A549 (cell line): ENCODE measurements around the gene FIZ1. TPM values are rescaled to one million over a fixed set of nuclear protein-coding genes. Genes with fewer than 3 reads are reported as not detected.
A peak's percentile ranks its signal among the peaks of the same experiment; 100 is the strongest.

Experiments used
- ATAC-seq, 2 experiments: fragments of 200-7000 bp in 1 of 2; fragments of >200 bp in 1 of 2; cut with Nextera tagmentation in 1 of 2; cut with Tn5 transposase in 1 of 2; 3 replicates each; pipeline versions ENCODE4 v1.8.0 to v1.9.1; 2018 to 2020; ENCODE audit warnings: mild to moderate bottlenecking in 1 of 2, moderate library complexity in 1 of 2
- CTCF ChIA-PET: fragments of 300-600 bp; sonication (Branson Sonifier 250); formaldehyde crosslinking; extraction: SDS; loops from one replicate; lab custom pipeline; 2021; ENCODE audit warnings: antibody characterized with exemption, inconsistent platforms; lab: Yijun Ruan, JAX
- POLR2A ChIA-PET: fragments of 350-600 bp; formaldehyde crosslinking; extraction: SDS; loops from one replicate; lab custom pipeline; 2021; ENCODE audit warnings: antibody characterized with exemption, inconsistent platforms; lab: Yijun Ruan, JAX
- DNase-seq, 2 experiments: peaks; one replicate each; pipeline versions ENCODE4 v3.0.0 to v3.0.0-alpha.2; 2011 to 2016; ENCODE audit warnings: low read depth in 1 of 2, low spot score in 1 of 2
- FAIRE-seq: peaks from 2 replicates; lab custom pipeline; 2011; peaks lifted over from hg19 to GRCh38; lab: Jason Lieb, UNC
- H3K27ac ChIP-seq, 2 experiments: fragments of >200 bp; sonication (Bioruptor Twin); formaldehyde crosslinking; 3 replicates each; pipeline ENCODE4 v1.5.1; 2016 to 2017
- H3K4me1 ChIP-seq: fragments of >200 bp; sonication (Bioruptor Twin); formaldehyde crosslinking; 3 replicates; pipeline ENCODE4 v1.6.1; 2016
- H3K4me2 ChIP-seq: fragments of >200 bp; sonication (Bioruptor Twin); formaldehyde crosslinking; 3 replicates; pipeline ENCODE4 v1.6.1; 2016
- H3K4me3 ChIP-seq: fragments of >200 bp; sonication (Bioruptor Twin); formaldehyde crosslinking; 3 replicates; pipeline ENCODE4 v1.5.1; 2016
- H3K9me3 ChIP-seq: fragments of >200 bp; sonication (Bioruptor Twin); formaldehyde crosslinking; 3 replicates; pipeline ENCODE4 v1.6.1; 2016
- BCL3 ChIP-seq: fragments of >200 bp; sonication (Bioruptor Twin); formaldehyde crosslinking; IDR thresholded peaks from 3 replicates; pipeline ENCODE4 v1.6.1; 2016
- BHLHE40 ChIP-seq: IDR thresholded peaks from 2 replicates; pipeline ENCODE4 v1.6.1; 2012; ENCODE audit warnings: low read depth, low read length, inconsistent platforms
- CBX8 ChIP-seq: fragments of 200-600 bp; sonication (generic); IDR thresholded peaks from 2 replicates; pipeline ENCODE4 v1.6.1; 2016
- CEBPB ChIP-seq, 2 experiments: fragments of >200 bp in 1 of 2; sonication (Bioruptor Twin) in 1 of 2; formaldehyde crosslinking in 1 of 2; IDR thresholded peaks; 2 replicates each; pipeline ENCODE4 v1.6.1; 2012 to 2016
- CHD2 ChIP-seq: fragments of 150-350 bp; IDR thresholded peaks from 2 replicates; pipeline ENCODE4 v1.6.1; 2014; ENCODE audit warnings: low read length; ENCODE audit not compliant: partially characterized antibody
- CHD4 ChIP-seq: fragments of 200-600 bp; sonication (generic); IDR thresholded peaks from 2 replicates; pipeline ENCODE4 v1.6.1; 2016; ENCODE audit warnings: antibody characterized with exemption, mild to moderate bottlenecking, borderline replicate concordance
- CTCF ChIP-seq: fragments of >200 bp; sonication (Bioruptor Twin); formaldehyde crosslinking; IDR thresholded peaks from 3 replicates; pipeline ENCODE4 v1.5.1; 2016
- EHF ChIP-seq: fragments of 250-450 bp; sonication (Bioruptor Pico); IDR thresholded peaks from 2 replicates; pipeline ENCODE4 v1.5.0; 2020; ENCODE audit warnings: mild to moderate bottlenecking
- EHMT2 ChIP-seq: fragments of 200-600 bp; sonication (generic); IDR thresholded peaks from 2 replicates; pipeline ENCODE4 v1.6.1; 2016; ENCODE audit warnings: antibody characterized with exemption, low read depth, mild to moderate bottlenecking, moderate library complexity
- ELK1 ChIP-seq: fragments of 150-350 bp; IDR thresholded peaks from 2 replicates; pipeline ENCODE4 v1.6.1; 2014; ENCODE audit warnings: low read depth, mild to moderate bottlenecking, low read length
- EP300 ChIP-seq, 2 experiments: fragments of >200 bp; sonication (Bioruptor Twin); formaldehyde crosslinking; IDR thresholded peaks; 2 replicates in 1 of 2; 3 replicates in 1 of 2; pipeline ENCODE4 v1.6.1; 2016 to 2017
- FOSB ChIP-seq: fragments of 250-450 bp; sonication (Bioruptor Pico); IDR thresholded peaks from 2 replicates; pipeline ENCODE4 v1.5.0; 2020; ENCODE audit warnings: mild to moderate bottlenecking, moderate library complexity
- FOXS1 ChIP-seq: fragments of 250-450 bp; sonication (Bioruptor Pico); IDR thresholded peaks from 2 replicates; pipeline ENCODE4 v1.5.0; 2020; ENCODE audit warnings: mild to moderate bottlenecking, moderate library complexity
- GATA3 ChIP-seq: IDR thresholded peaks from 2 replicates; pipeline ENCODE4 v1.6.1; 2012; ENCODE audit warnings: borderline replicate concordance
- HDAC2 ChIP-seq: fragments of 200-600 bp; sonication (generic); IDR thresholded peaks from 2 replicates; pipeline ENCODE4 v1.6.1; 2016
- HMGXB4 ChIP-seq: fragments of 250-450 bp; sonication (Bioruptor Pico); IDR thresholded peaks from 2 replicates; pipeline ENCODE4 v1.5.0; 2021; ENCODE audit warnings: mild to moderate bottlenecking, moderate library complexity, borderline replicate concordance
- HOXB5 ChIP-seq: fragments of 250-450 bp; sonication (Bioruptor Pico); IDR thresholded peaks from 2 replicates; pipeline ENCODE4 v1.5.0; 2020; ENCODE audit warnings: mild to moderate bottlenecking, moderate library complexity
- JUN ChIP-seq, 2 experiments: fragments of >200 bp; sonication (Bioruptor Twin); formaldehyde crosslinking; IDR thresholded peaks; 2 replicates in 1 of 2; 3 replicates in 1 of 2; pipeline ENCODE4 v1.6.1; 2016 to 2017
- JUNB ChIP-seq: fragments of >200 bp; sonication (Bioruptor Twin); formaldehyde crosslinking; IDR thresholded peaks from 2 replicates; pipeline ENCODE4 v1.6.1; 2016
- MAFK ChIP-seq: fragments of 450-650 bp; IDR thresholded peaks from 2 replicates; pipeline ENCODE4 v1.6.1; 2014; ENCODE audit not compliant: partially characterized antibody
- MYC ChIP-seq: IDR thresholded peaks from 2 replicates; pipeline ENCODE4 v1.6.1; 2012; ENCODE audit warnings: mild to moderate bottlenecking, inconsistent platforms, low read length, improper control_type of control experiment, borderline replicate concordance
- NFE2L2 ChIP-seq: fragments of 150-350 bp; conservative IDR thresholded peaks from 2 replicates; pipeline ENCODE4 v1.6.1; 2014; ENCODE audit warnings: low read length
- NPAS2 ChIP-seq: fragments of 250-450 bp; sonication (Bioruptor Pico); IDR thresholded peaks from 2 replicates; pipeline ENCODE4 v1.8.0; 2022; ENCODE audit warnings: mild to moderate bottlenecking, moderate library complexity, borderline replicate concordance
- POLR2A ChIP-seq: IDR thresholded peaks from 2 replicates; pipeline ENCODE4 v1.6.1; 2012; ENCODE audit warnings: mild to moderate bottlenecking, low read length
- POLR2AphosphoS2 ChIP-seq: conservative IDR thresholded peaks from 2 replicates; pipeline ENCODE4 v1.6.1; 2012; ENCODE audit warnings: low read length, improper control_type of control experiment, inconsistent platforms
- RAD21 ChIP-seq, 2 experiments: fragments of >200 bp in 1 of 2; sonication (Bioruptor Twin) in 1 of 2; formaldehyde crosslinking in 1 of 2; IDR thresholded peaks in 1 of 2; conservative IDR thresholded peaks in 1 of 2; 2 replicates in 1 of 2; 3 replicates in 1 of 2; pipeline ENCODE4 v1.6.1; 2012 to 2018; ENCODE audit warnings: inconsistent platforms in 1 of 2
- RARB ChIP-seq: fragments of 250-450 bp; sonication (Bioruptor Pico); IDR thresholded peaks from 2 replicates; pipeline ENCODE4 v1.8.0; 2021; ENCODE audit warnings: mild to moderate bottlenecking, moderate library complexity
- RCOR1 ChIP-seq: fragments of 150-350 bp; IDR thresholded peaks from 2 replicates; pipeline ENCODE4 v1.6.1; 2014; ENCODE audit warnings: antibody characterized with exemption, low read length, low read depth
- REST ChIP-seq: fragments of 200-600 bp; sonication (generic); IDR thresholded peaks from 2 replicates; pipeline ENCODE4 v1.6.1; 2016; ENCODE audit warnings: antibody characterized with exemption, mild to moderate bottlenecking, moderate library complexity
- SMC3 ChIP-seq: fragments of >200 bp; sonication (Bioruptor Twin); formaldehyde crosslinking; IDR thresholded peaks from 3 replicates; pipeline ENCODE4 v1.6.1; 2018; ENCODE audit warnings: inconsistent platforms
- TP53 ChIP-seq: fragments of 250-450 bp; sonication (Bioruptor Pico); IDR thresholded peaks from 2 replicates; pipeline ENCODE4 v1.5.0; 2021; ENCODE audit warnings: mild to moderate bottlenecking, moderate library complexity
- ZFP36 ChIP-seq: fragments of 450-650 bp; IDR thresholded peaks from 2 replicates; pipeline ENCODE4 v1.6.1; 2014; ENCODE audit warnings: borderline replicate concordance; ENCODE audit not compliant: partially characterized antibody
- WGBS: methylation state at CpG from one replicate; pipeline ENCODE4 v1.1.6; 2017; ENCODE audit errors: missing lambda C conversion rate; 5-methylcytosine and 5-hydroxymethylcytosine counted together
- polyA plus RNA-seq, 4 experiments: library from polyadenylated mRNA; depleted of rRNA in 3 of 4; stranded (reverse); fragments of >200 nt; fragmentation: RNase III in 1 of 4; extraction: RNeasy Plus Mini Kit Qiagen cat#74134 plus additional on column Dnase treatment in 1 of 4; gene quantifications; 2 replicates in 3 of 4; 3 replicates in 1 of 4; pipeline ENCODE4 v1.2.3, GENCODE V29; 2011 to 2017

Gene FIZ1
- polyA plus RNA-seq, 2 of the 4 experiments (the other 2 are of a cell fraction): 10.3 to 16.9 TPM

- Histone ChIP-seq H3K9me3 (no peaks in the 10 kb centered on the region), H3K4me1 (peaks cover 22% of the 10 kb centered on the region), H3K4me2 (peak within 1 kb of the TSS; percentile 97), H3K27ac (peak within 1 kb of the TSS; percentile 94 to 95), H3K4me3 (peak within 1 kb of the TSS; percentile 82)
- no peak for FAIRE-seq
- WGBS: 1% methylated on average over 18 of the region's 44 CpGs
- peak; percentile 88 to 91 for DNase-seq
- CTCF ChIA-PET: interaction anchor here (0.6 to 16.7 kb wide), 49 partner anchors 9 to 542 kb away, joined by 3 to 348 read pairs (median 6); partner anchors contain the start of genes NAT14, ZNF579 and ZNF784
- ATAC-seq: peak; percentile 71 to 76
- POLR2A ChIA-PET: interaction anchor here (0.6 to 3.2 kb wide), 23 partner anchors 11 to 347 kb away, joined by 3 to 33 read pairs (median 5); partner anchors contain the start of genes ISOC2, KMT5C, NAT14 and PPP6R1
- no peak for TF ChIP-seq MAFK
- TF ChIP-seq ELK1: no peak
- TF ChIP-seq EHF (CRISPR knock-in tag): no peak
- no peak for TF ChIP-seq HOXB5 (CRISPR knock-in tag)
- peak; percentile 93 to 95 for TF ChIP-seq RAD21 (conservative IDR thresholded peaks at IDR 0.05 in 1 of 2, IDR thresholded peaks at IDR 0.05 in 1 of 2)
- TF ChIP-seq GATA3: no peak
- TF ChIP-seq FOSB (CRISPR knock-in tag): no peak
- TF ChIP-seq BHLHE40: no peak
- no peak for TF ChIP-seq CHD2
- no peak for TF ChIP-seq CBX8
- TF ChIP-seq CTCF: peak; percentile 88
- TF ChIP-seq JUN (IDR thresholded peaks at IDR 0.05): peak; percentile 16 to 83; a peak in 4 of 5 replicates
- no peak for TF ChIP-seq HMGXB4 (CRISPR knock-in tag)
- no peak for TF ChIP-seq JUNB
- TF ChIP-seq POLR2AphosphoS2: no peak
- TF ChIP-seq MYC: no peak; the same call in 1 of the 2 replicates
- no peak for TF ChIP-seq EP300 (IDR thresholded peaks at IDR 0.05)
- TF ChIP-seq NPAS2: no peak
- no peak for TF ChIP-seq ZFP36
- 0 out of 3 replicates have a peak, but pooled peaks have one; percentile 50 for TF ChIP-seq BCL3
- TF ChIP-seq CHD4: no peak
- no peak for TF ChIP-seq FOXS1
- TF ChIP-seq REST: no peak
- no peak for TF ChIP-seq CEBPB (IDR thresholded peaks at IDR 0.05)
- TF ChIP-seq NFE2L2: no peak
- no peak for TF ChIP-seq RCOR1
- TF ChIP-seq HDAC2: no peak
- TF ChIP-seq EHMT2: no peak
- TF ChIP-seq SMC3: peak; percentile 84
- no peak for TF ChIP-seq TP53 (CRISPR knock-in tag)
- peak; percentile 39 for TF ChIP-seq POLR2A
- TF ChIP-seq RARB (CRISPR knock-in tag): no peak
These were observed 6.5 kb upstream of the FIZ1 start, which contains the start of gene ZNF865 for GRCh38 chr19:55605637-55606470. Gene ZNF865 (plus strand): TSS chr19:55605647. CDS start chr19:55613619, 7,972 bp downstream.
